IPS-15b (cell line): ENCODE measurements around the gene SCN7A.

ENCODE experiments used
- H3K27me3 ChIP-seq: one replicate; pipeline ENCODE4 v1.6.1; 2013; ENCODE audit warnings: low read length; ENCODE audit not compliant: control insufficient read depth, insufficient read depth
- H3K36me3 ChIP-seq: one replicate; pipeline ENCODE4 v1.6.1; 2013; ENCODE audit warnings: low read length; ENCODE audit not compliant: control insufficient read depth, insufficient read depth
- H3K4me1 ChIP-seq: one replicate; pipeline ENCODE4 v1.6.1; 2013; ENCODE audit warnings: mild to moderate bottlenecking, low read length; ENCODE audit not compliant: control insufficient read depth, insufficient read depth
- H3K4me3 ChIP-seq: one replicate; pipeline ENCODE4 v1.5.1; 2013; ENCODE audit warnings: low read depth, low read length
- H3K9ac ChIP-seq: one replicate; pipeline ENCODE4 v1.6.1; 2013; ENCODE audit warnings: low read depth, mild to moderate bottlenecking, low read length
- H3K9me3 ChIP-seq: one replicate; pipeline ENCODE4 v1.6.1; 2013; ENCODE audit warnings: mild to moderate bottlenecking, low read length; ENCODE audit not compliant: control insufficient read depth, insufficient read depth

SCN7A gene

DNA sequence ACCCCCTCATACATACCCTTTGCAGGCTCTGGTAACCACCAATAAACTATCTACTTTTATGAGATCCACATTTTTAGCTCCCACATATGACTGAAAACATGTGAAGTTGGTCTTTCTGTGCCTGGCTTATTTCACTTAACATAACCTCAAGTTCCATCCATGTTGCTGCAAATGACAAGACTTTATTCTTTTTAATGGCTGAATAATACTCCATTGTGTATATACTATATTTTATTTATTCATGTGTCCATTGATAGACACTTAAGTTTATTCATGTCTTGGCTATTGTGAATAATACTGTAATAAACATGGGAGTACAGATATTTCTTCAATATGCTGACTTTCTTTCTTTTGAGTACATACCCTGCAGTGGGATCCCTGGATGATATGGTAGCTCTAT is 45.9 kb downstream of the SCN7A start:
- Histone ChIP-seq H3K4me3 (no peak overlapping the region), H3K27me3 (no peaks in the 10 kb centered on the region), H3K36me3 (no peaks in the 10 kb centered on the region), H3K4me1 (no peaks in the 10 kb centered on the region), H3K9me3 (no peaks in the 10 kb centered on the region), H3K9ac (no peak overlapping the region)

- H3K36me3 ChIP-seq = no peaks in the 10 kb centered on the region
- H3K4me3 ChIP-seq = no peak overlapping the region
- H3K9ac ChIP-seq = no peak overlapping the region
- no peaks in the 10 kb centered on the region for H3K27me3 ChIP-seq
- H3K4me1 ChIP-seq = no peaks in the 10 kb centered on the region
- H3K9me3 ChIP-seq = no peaks in the 10 kb centered on the region
Measured at GRCh38 chr2:166444306-166444705, 49.7 kb downstream of the SCN7A start.

GRCh38 chr2:166440313-166440712 is 53.7 kb downstream of the SCN7A start:
- Histone ChIP-seq H3K4me3 (no peak overlapping the region), H3K36me3 (no peaks in the 10 kb centered on the region), H3K27me3 (no peaks in the 10 kb centered on the region), H3K4me1 (no peaks in the 10 kb centered on the region), H3K9me3 (no peaks in the 10 kb centered on the region), H3K9ac (no peak overlapping the region)

GRCh38 chr2:166439078-166439477 is 55.0 kb downstream of the SCN7A start:
- H3K9me3 ChIP-seq = no peaks in the 10 kb centered on the region
- H3K4me3 ChIP-seq = no peak overlapping the region
- no peak overlapping the region for H3K9ac ChIP-seq
- no peaks in the 10 kb centered on the region for H3K36me3 ChIP-seq
- no peaks in the 10 kb centered on the region for H3K4me1 ChIP-seq
- H3K27me3 ChIP-seq = no peaks in the 10 kb centered on the region

DNA sequence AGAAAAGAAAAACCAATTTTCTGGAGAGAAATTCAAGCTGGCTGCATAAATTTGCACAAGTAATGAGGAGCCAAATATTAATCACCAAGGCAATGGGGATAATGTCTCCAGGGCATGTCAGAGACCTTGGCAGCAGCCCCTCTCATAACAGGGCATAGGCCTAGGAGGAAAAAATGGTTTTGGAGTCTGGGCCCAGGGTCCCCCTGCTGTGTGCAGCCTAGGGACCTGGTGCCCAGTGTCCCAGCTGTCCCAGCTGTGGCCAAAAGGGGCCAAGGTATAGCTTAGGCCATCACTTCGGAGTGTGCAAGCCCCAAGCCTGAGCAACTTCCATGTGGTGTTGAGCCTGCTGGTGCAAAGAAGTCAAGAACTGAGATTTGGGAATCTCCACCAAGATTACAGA is 57.1 kb downstream of the SCN7A start:
- H3K9ac ChIP-seq = no peak overlapping the region
- H3K27me3 ChIP-seq = no peaks in the 10 kb centered on the region
- H3K4me1 ChIP-seq = no peaks in the 10 kb centered on the region
- H3K9me3 ChIP-seq = no peaks in the 10 kb centered on the region
- no peaks in the 10 kb centered on the region for H3K36me3 ChIP-seq
- no peak overlapping the region for H3K4me3 ChIP-seq

- Histone ChIP-seq H3K9ac (no peak overlapping the region), H3K36me3 (no peaks in the 10 kb centered on the region), H3K9me3 (no peaks in the 10 kb centered on the region), H3K4me3 (no peak overlapping the region), H3K27me3 (no peaks in the 10 kb centered on the region), H3K4me1 (no peaks in the 10 kb centered on the region)
Measured at GRCh38 chr2:166436189-166436588, 57.9 kb downstream of the SCN7A start.

- Histone ChIP-seq H3K9ac (no peak overlapping the region), H3K36me3 (no peaks in the 10 kb centered on the region), H3K9me3 (no peaks in the 10 kb centered on the region), H3K27me3 (no peaks in the 10 kb centered on the region), H3K4me1 (no peaks in the 10 kb centered on the region), H3K4me3 (no peak overlapping the region)
Measured at GRCh38 chr2:166434491-166434890, 59.6 kb downstream of the SCN7A start.

DNA sequence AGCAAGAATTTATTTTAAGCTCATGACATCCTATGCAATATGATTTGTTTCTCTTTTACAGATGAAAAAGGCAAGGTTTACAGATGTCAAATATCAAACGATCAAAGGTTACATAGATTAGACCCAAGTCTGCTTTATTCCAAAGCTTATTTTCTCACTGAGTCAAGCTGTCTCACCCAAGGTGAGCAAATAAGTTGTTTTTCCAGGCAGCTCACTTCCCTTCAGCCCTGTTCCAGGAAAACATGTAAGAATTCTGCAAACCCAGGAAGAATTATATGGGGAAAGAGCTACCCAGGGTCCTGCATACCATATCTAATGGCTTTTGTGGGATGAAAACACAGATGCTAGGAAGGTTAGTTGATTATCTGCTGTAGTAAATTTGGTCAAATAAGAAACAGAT is 60.6 kb downstream of the SCN7A start:
- Histone ChIP-seq H3K36me3 (no peaks in the 10 kb centered on the region), H3K9ac (no peak overlapping the region), H3K4me1 (no peaks in the 10 kb centered on the region), H3K27me3 (no peaks in the 10 kb centered on the region), H3K9me3 (no peaks in the 10 kb centered on the region), H3K4me3 (no peak overlapping the region)

GRCh38 chr2:166432331-166432730 is 61.7 kb downstream of the SCN7A start:
- Histone ChIP-seq H3K27me3 (no peaks in the 10 kb centered on the region), H3K4me1 (no peaks in the 10 kb centered on the region), H3K9ac (no peak overlapping the region), H3K4me3 (no peak overlapping the region), H3K36me3 (no peaks in the 10 kb centered on the region), H3K9me3 (no peaks in the 10 kb centered on the region)

GRCh38 chr2:166424841-166425240 is 69.2 kb downstream of the SCN7A start:
- H3K9ac ChIP-seq = no peak overlapping the region
- H3K27me3 ChIP-seq = no peaks in the 10 kb centered on the region
- no peaks in the 10 kb centered on the region for H3K9me3 ChIP-seq
- no peaks in the 10 kb centered on the region for H3K36me3 ChIP-seq
- H3K4me1 ChIP-seq = no peaks in the 10 kb centered on the region
- H3K4me3 ChIP-seq = no peak overlapping the region

GRCh38 chr2:166419616-166419934 is 74.5 kb downstream of the SCN7A start:
- no peaks in the 10 kb centered on the region for H3K9me3 ChIP-seq
- H3K36me3 ChIP-seq = no peaks in the 10 kb centered on the region
- no peaks in the 10 kb centered on the region for H3K27me3 ChIP-seq
- no peaks in the 10 kb centered on the region for H3K4me1 ChIP-seq
- no peak overlapping the region for H3K4me3 ChIP-seq
- H3K9ac ChIP-seq = no peak overlapping the region

DNA sequence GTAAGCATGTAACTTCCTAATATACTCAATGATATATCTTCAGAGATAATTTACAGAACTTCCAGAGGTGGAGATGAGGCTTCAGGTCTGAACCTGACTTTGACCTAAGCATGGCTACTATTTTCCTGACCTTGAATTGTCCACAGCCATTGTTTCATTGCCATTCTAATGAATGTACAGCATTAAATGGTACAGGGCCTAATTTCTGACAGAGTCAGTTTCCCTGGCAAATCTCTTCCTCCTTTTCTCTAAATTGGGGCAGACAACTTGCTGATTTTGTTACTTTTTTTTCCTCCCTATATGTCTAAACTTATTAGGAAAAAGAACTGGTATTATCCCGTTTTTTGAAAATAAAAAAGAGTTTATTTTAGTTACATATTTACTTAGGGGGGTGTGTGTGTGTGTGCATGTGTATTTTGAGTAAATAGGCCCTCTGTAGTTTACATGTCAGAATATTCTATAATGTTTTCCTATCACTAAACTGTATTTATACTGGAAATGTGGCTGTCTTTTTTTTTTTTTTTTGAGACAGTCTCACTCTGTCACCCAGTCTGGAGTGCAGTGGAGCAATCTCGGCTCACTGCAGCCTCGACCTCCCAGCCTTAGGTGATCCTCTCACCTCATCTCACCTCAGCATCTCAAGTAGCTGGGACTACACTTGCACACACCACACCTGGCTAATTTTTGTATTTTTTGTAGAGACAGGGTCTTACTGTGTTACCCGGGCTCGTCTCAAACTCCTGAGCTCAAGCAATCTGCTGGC is 75.0 kb downstream of the SCN7A start:
- no peak overlapping the region for H3K4me3 ChIP-seq

More for the DNA sequence above, 75.0 kb downstream of the SCN7A start:
- no peaks in the 10 kb centered on the region for H3K27me3 ChIP-seq
- no peaks in the 10 kb centered on the region for H3K36me3 ChIP-seq
- no peaks in the 10 kb centered on the region for H3K9me3 ChIP-seq
- H3K4me1 ChIP-seq = no peaks in the 10 kb centered on the region
- no peak overlapping the region for H3K9ac ChIP-seq
